ENCODE data around the gene UBE2R2.
"Not testable (repeated sequence)": the region's sequence is repeated elsewhere in the genome, so short reads cannot be mapped to it uniquely, and the experiment has no call there.

The UBE2R2 gene

DNA sequence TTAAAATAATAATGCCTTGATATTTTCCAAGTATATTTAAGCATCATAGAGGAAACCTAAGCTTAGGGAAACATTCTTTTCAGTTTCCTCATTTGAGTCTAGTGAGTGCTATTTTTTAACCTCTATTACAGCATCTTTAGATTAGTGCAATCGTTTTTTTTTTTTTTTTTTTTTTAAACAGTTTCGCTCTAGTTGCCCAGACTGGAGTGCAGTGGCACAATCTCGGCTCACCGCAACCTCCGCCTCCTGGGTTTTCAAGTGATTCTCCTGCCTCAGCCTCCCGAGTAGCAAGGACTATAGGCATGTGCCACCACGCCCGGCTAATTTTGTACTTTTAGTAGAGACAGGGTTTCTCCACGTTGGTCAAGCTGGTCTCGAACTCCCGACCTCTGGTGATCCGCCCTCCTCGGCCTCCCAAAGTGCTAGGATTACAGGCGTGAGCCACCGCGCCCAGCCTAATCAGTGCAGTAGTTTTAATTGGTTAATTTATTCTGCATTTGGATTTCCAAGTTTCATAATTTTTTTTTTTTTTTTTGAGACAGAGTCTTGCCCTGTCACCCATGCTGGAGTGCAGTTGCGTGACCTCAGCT lies 12.8 kb downstream of the UBE2R2 start:
- DNase-seq (ENCODE audit: low read depth, low spot score); H3K4me3 ChIP-seq (ENCODE audit: low read length): not testable (repeated sequence)

- no peak for DNase-seq (ENCODE audit: low read depth, low spot score)
- H3K4me3 ChIP-seq (ENCODE audit: low read length) = no peak overlapping the region
Measured at GRCh38 chr9:33835625-33836260, 18.8 kb downstream of the UBE2R2 start.

DNA sequence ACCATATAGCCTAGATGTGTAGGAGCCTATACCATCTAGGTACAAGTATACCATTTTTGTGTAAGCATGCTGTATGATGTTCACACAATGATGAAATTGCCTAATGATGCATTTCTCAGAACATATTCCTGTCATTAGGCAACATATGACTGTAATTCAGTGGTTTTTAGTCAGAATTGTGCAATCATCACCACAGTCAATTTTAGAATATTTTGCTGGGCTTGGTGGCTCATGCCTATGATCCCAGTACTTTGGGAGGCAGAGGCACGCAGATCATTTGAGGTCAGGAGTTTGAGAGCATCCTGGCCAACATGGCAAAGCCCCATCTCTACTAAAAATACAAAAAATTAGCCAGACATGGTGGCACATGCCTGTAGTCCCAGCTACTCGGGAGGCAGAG lies 19.3 kb downstream of the UBE2R2 start:
- not testable (repeated sequence) for DNase-seq (ENCODE audit: low read depth, low spot score); H3K4me3 ChIP-seq (ENCODE audit: low read length)

DNA sequence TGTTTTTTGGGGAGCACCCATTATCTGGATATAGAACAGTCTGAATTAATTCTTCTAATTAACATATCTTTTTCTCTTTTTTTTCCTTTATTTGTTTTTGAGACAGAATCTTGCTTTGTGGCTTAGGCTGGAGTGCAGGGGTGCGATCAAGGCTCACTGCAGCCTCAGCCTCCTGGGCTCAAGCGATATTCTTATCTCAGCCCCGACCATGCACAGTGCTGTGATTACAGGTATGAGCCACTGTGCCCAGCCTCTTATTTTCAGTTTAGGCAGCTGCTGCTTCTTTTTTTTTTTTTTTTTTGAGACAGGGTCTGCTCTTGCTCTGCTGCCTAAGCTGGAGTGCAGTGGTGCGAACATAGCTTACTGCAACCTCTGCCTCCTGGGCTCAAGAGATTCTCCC lies 20.2 kb downstream of the UBE2R2 start:
- H3K4me3 ChIP-seq (ENCODE audit: low read length) = no peak overlapping the region
- DNase-seq (ENCODE audit: low read depth, low spot score) = no peak

DNA sequence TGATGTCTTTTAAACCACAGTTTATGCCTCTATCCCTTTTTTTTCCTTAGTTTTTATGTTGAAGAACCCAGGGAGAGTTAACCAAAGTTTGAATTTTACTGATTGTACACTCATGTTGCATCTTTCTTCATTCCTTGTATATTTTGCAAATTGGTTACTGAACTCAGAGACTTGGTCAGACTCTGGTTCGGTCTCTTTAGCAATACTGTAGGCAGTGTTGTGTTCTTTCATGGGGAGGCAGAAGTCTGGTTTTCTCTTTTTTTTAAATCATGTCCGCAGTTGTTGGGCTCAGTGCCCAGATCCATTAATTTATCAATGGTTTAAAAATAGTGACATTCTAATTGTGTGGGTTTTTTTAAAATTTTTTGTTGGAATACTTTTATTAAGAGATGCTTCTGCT lies 23.4 kb downstream of the UBE2R2 start:
- no peak overlapping the region for H3K4me3 ChIP-seq (ENCODE audit: low read length)
- no peak for DNase-seq (ENCODE audit: low read depth, low spot score)

GRCh38 chr9:33843312-33843961 lies 26.5 kb downstream of the UBE2R2 start:
- no peak for DNase-seq (ENCODE audit: low read depth, low spot score)
- H3K4me3 ChIP-seq (ENCODE audit: low read length) = no peak overlapping the region

GRCh38 chr9:33846231-33846630 lies 29.3 kb downstream of the UBE2R2 start:
- no peak overlapping the region for H3K4me3 ChIP-seq (ENCODE audit: low read length)
- DNase-seq (ENCODE audit: low read depth, low spot score) = no peak

DNA sequence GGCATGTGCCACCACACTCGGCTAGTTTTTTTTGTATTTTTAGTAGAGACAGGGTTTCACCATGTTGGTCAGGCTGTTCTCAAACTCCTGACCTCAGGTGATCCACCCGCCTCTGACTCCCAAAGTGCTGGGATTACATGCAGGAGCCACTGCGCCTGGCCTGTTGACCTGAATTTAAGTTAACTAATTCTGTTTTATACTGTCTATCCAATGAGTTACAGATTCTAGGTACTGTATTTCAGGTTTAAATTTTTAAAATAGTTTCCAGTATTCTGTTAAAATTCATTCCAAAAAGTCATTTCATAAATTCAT lies 30.9 kb downstream of the UBE2R2 start:
- DNase-seq (ENCODE audit: low read depth, low spot score); H3K4me3 ChIP-seq (ENCODE audit: low read length): not testable (repeated sequence)

DNA sequence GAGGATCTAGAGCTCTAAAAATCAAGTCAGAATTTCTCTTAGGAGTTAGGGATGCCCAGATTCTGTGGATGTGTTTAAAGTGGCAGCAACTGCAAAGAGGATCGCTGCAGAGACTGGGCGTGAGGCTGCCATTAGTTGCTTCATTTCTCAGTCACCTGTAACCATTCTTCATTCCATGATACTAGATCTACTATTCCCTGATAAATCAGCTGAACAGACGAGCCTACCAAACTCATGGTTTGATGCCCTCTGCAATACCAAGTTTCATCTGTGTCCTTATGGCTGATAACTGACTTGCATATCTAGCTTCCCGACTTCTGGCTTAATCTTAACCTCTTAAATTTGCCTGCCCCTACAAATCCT lies 33.3 kb downstream of the UBE2R2 start:
- DNase-seq (ENCODE audit: low read depth, low spot score) = no peak
- no peak overlapping the region for H3K4me3 ChIP-seq (ENCODE audit: low read length)

DNA sequence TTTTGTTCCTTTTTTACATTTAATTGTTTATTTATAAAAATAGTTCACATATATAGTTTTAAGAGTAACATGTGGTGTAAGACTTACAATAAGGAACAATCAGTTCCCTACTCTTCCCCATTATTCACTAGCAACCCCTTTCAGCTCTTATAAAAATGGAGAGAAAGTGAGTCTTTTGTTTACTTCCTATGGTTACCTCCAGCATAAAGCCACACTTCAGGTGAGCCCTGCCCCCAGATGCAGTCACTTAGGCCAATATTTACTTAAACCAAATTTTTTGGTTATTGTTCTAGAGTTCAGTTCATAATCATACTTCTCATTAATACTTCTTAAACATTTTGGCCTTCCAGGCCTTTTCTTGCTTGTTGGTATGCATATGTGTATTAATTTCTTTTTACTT lies 33.7 kb downstream of the UBE2R2 start:
- DNase-seq (ENCODE audit: low read depth, low spot score) = no peak
- H3K4me3 ChIP-seq (ENCODE audit: low read length) = no peak overlapping the region

DNA sequence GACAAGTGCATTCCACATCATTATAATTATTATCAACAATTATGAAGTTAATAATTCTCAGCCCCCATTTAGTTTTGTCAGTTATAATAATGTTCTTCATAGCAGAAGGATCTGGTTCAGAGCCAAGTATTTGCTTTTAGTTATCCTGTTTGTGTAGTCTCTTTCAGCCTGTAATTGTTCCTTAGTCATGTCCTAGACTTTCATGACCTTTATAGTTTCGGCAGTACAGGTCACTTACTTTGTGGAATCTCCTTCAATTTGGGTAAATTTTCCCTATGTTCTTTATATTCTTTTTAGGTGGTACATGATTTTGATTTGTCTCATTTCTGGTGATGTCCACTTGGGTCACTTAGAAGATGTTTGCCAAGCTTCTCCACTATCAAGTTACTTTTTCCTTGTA lies 34.3 kb downstream of the UBE2R2 start:
- H3K4me3 ChIP-seq (ENCODE audit: low read length) = no peak overlapping the region
- DNase-seq (ENCODE audit: low read depth, low spot score) = no peak

- DNase-seq (ENCODE audit: low read depth, low spot score) = no peak
- H3K4me3 ChIP-seq (ENCODE audit: low read length) = no peak overlapping the region
Measured at GRCh38 chr9:33852216-33852826, 35.4 kb downstream of the UBE2R2 start.

DNA sequence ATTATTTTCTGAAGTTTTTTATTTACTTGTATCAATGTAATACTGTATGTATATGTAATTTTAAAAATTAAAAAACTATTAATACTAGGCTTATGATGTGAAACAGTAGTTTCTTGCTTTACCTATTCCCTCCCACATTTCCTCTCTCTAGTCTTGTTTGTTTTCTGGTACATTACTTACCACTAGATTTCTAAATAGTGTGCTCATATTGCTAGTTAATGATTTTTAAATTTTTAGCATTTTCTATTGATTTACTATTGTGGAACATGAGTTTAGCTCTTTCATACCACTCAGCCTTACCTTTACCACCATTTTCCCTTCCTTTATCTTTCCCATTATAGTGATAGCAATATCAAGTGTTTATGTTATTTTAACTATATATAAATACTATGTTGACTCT lies 39.3 kb downstream of the UBE2R2 start:
- no peak overlapping the region for H3K4me3 ChIP-seq (ENCODE audit: low read length)

GRCh38 chr9:33858423-33858822 lies 41.5 kb downstream of the UBE2R2 start:
- DNase-seq (ENCODE audit: low read depth, low spot score) = peak; percentile 10
- H3K4me3 ChIP-seq (ENCODE audit: low read length) = no peak overlapping the region

More for the DNA sequence above, 39.3 kb downstream of the UBE2R2 start:
- no peak for DNase-seq (ENCODE audit: low read depth, low spot score)

GRCh38 chr9:33860200-33860871 lies 43.4 kb downstream of the UBE2R2 start:
- no peak for DNase-seq (ENCODE audit: low read depth, low spot score)
- H3K4me3 ChIP-seq (ENCODE audit: low read length) = no peak overlapping the region

DNA sequence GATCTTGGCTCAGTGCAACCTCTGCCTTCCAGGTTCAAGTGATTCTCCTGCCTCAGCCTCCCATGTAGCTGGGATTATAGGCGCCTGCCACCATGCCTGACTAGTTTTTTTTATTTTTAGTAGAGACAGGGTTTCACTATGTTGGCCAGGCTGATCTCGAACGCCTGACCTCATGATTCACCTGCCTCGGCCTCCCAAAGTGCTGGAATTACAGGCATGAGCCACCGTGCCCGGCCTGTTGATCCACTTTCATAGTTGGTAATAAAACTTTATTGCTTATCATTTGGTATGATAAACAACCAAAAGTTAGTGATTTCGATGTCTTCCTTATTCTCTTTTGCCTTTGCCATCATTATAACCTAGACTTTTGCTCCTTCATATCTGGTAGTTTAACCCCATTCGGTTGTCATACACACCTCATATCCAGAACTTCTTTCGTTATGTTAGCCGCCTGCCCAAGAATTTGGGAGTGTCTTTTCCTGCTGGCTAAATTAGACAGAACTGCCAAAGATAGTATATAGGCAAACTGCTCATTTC lies 45.0 kb downstream of the UBE2R2 start:
- no peak overlapping the region for H3K4me3 ChIP-seq (ENCODE audit: low read length)

GRCh38 chr9:33863027-33863426 lies 46.1 kb downstream of the UBE2R2 start:
- not testable (repeated sequence) for H3K4me3 ChIP-seq (ENCODE audit: low read length); DNase-seq (ENCODE audit: low read depth, low spot score)

More for the DNA sequence above, 45.0 kb downstream of the UBE2R2 start:
- no peak for DNase-seq (ENCODE audit: low read depth, low spot score)

GRCh38 chr9:33867747-33868439 lies 50.9 kb downstream of the UBE2R2 start:
- DNase-seq (ENCODE audit: low read depth, low spot score) = no peak
- no peak overlapping the region for H3K4me3 ChIP-seq (ENCODE audit: low read length)

GRCh38 chr9:33868440-33868973 lies 51.5 kb downstream of the UBE2R2 start:
- H3K4me3 ChIP-seq (ENCODE audit: low read length) = no peak overlapping the region
- DNase-seq (ENCODE audit: low read depth, low spot score) = no peak
